GM13976 (cell line): Measurements from ENCODE around the gene UTP25.
"Not testable (repeated sequence)": the region's sequence is repeated elsewhere in the genome, so short reads cannot be mapped to it uniquely, and the experiment has no call there.

ENCODE experiments used
- DNase-seq: peaks from one replicate; pipeline ENCODE4 v3.0.0; 2012; ENCODE audit warnings: low spot score
- CTCF ChIP-seq: IDR thresholded peaks from 2 replicates; pipeline ENCODE4 v1.5.1; 2012; ENCODE audit warnings: borderline replicate concordance, mild to moderate bottlenecking; ENCODE audit not compliant: insufficient read depth; ENCODE audit errors: extremely low read depth, missing control alignments, control extremely low read depth
- in situ Hi-C: fragments of 300-500 bp; cut with MboI; formaldehyde crosslinking; loops from one replicate; pipeline ENCODE4 v1.12.0; 2022; ENCODE audit warnings: low sequenced_read_pairs, mixed read lengths, inconsistent platforms; ENCODE audit not compliant: unreplicated experiment

UTP25 gene

DNA sequence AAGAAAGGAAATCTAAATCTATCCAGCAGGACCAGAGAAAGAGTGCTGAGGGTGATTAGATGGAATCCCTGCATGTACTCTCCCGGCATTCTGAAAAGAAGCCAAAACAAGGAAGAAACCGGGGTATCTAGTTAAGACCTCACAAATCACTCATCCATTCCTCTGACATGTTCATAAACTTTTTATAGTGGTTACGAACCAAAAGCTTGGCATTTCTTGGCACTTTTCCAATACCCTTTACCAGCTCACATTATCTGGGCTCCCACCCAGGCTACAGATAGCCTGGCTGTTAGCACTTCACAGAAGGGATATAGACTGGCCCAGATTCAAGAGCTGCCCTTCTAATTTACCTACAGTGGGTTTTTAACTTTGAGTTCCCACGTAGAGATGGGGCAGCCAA is 41.6 kb upstream of the UTP25 start:
- DNase-seq: no peak
- in situ Hi-C loops: no loop called here
- TF ChIP-seq CTCF: no peak

GRCh38 chr1:209787551-209787950 is 40.2 kb upstream of the UTP25 start:
- DNase-seq: no peak
- in situ Hi-C loops: no loop called here
- no peak for TF ChIP-seq CTCF

- in situ Hi-C loops: no loop called here
- TF ChIP-seq CTCF: no peak
- no peak for DNase-seq
These were observed 38.5 kb upstream of the UTP25 start for GRCh38 chr1:209789245-209789644.

GRCh38 chr1:209790286-209791193 is 37.2 kb upstream of the UTP25 start:
- DNase-seq: no peak
- no peak for TF ChIP-seq CTCF
- in situ Hi-C loops: no loop called here

- no peak for TF ChIP-seq CTCF
- in situ Hi-C loops: no loop called here
- DNase-seq: no peak
These were observed 35.9 kb upstream of the UTP25 start for GRCh38 chr1:209791920-209792319.

- in situ Hi-C loops, DNase-seq: not testable (repeated sequence)
These were observed 34.1 kb upstream of the UTP25 start for GRCh38 chr1:209793711-209794110.

- no peak for DNase-seq
- in situ Hi-C loops: no loop called here
- no peak for TF ChIP-seq CTCF
These were observed 29.7 kb upstream of the UTP25 start for GRCh38 chr1:209797978-209798639.
